HG02981 (cell line): ENCODE data around the gene PKD2.
"Not testable (repeated sequence)": the region's sequence is repeated elsewhere in the genome, so short reads cannot be mapped to it uniquely, and the experiment has no call there.

Experiments used
- ATAC-seq: cut with Tn5 transposase; IDR thresholded peaks from one replicate; pipeline ENCODE4 v1.9.1; 2021; ENCODE audit warnings: mild to moderate bottlenecking, moderate library complexity; ENCODE audit not compliant: unreplicated experiment

The PKD2 gene

GRCh38 chr4:88109123-88109881 is 101.9 kb downstream of the PKD2 start:
- ATAC-seq: no peak

DNA sequence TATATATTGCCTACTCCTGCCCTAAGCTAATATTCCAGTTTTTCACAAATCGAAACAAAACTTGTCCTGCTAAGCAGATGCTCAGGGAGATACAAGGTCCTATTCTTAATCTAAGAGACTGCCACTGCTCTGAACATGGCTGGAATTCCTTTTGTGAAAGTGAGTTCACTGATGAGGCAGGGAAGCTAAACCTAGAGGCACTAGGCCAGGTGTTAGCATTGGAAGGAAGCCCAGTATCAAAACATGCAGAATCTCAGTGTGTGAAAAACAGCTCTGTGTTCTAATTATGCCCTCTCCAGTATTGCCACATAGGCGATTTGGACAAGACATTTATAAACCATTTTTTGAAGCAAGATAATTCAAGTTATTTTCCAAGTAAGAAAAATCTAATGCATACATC is 103.4 kb downstream of the PKD2 start:
- no peak for ATAC-seq

DNA sequence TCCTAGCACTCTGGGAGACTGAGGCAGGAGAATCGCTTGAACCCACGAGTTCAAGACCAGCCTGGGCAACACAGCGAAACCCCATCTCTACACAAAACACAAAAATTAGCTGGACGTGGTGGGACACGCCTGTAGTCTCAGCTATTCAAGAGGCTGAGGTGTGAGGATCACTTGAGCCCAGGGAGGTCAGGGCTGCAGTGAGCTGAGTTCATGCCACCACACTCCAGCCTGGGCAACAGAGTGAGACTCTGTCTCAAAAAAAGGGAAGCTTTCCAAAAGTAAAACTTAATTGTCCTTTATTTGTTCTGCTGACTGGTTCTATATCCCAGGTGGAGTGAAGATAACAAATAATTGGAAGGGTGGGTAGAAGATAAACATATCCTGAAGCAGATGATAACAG is 105.4 kb downstream of the PKD2 start:
- ATAC-seq: no peak

- ATAC-seq: no peak
Measured at GRCh38 chr4:88115587-88115986, 108.2 kb downstream of the PKD2 start.

DNA sequence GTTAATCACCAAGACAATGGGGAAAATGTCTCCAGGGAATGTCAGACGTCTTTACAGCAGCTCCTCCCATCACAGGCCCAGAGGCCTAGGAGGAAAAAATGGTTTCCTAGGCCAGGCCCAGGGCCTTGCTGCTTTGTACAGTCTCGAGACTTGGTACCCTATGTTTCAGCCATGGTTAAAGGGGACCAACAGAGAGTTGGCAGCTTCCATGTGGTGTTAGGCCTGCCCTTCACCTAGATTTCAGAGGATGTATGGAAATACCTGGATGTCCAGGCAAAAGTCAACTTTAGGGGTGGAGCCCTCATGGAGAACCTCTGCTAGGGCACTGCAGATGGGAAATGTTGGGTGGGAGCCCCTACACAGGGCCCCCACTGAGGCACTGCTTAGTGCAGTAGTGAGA is 112.5 kb downstream of the PKD2 start:
- ATAC-seq: no peak

DNA sequence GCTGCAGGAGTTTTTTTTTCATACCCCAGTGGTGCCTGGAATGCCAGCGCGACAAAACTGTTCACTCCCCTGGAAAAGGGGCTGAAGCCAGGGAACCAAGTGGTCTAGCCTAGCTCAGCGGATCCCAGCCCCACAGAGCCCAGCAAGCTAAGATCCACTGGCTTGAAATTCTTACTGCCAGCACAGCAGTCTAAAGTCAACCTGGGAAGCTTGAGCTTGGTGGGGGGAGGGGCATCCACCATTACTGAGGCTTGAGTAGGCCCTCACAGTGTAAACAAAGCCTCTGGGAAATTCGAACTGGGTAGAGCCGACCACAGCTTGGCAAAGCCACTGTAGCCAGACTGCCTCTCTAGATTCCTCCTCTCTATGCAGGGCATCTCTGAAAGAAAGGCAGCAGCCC is 114.8 kb downstream of the PKD2 start:
- ATAC-seq: not testable (repeated sequence)
